Ovary (tissue), 9 donors: ENCODE measurements around the gene F8A1. TPM values are rescaled to one million over a fixed set of nuclear protein-coding genes. Genes with fewer than 3 reads are reported as not detected.
"Not testable (repeated sequence)": the region's sequence is repeated elsewhere in the genome, so short reads cannot be mapped to it uniquely, and the experiment has no call there.

Experiments
- DNase-seq, 5 donors: peaks; one replicate each; pipeline ENCODE4 v3.0.0-alpha.2; 2019 to 2020
- H3K27ac ChIP-seq, 2 donors: fragments of 200-600 bp; one replicate each; pipeline versions ENCODE4 v1.5.1 to v1.8.0; 2019 to 2022
- H3K27me3 ChIP-seq: fragments of 200-600 bp; one replicate; pipeline ENCODE4 v1.8.0; 2022
- H3K36me3 ChIP-seq: fragments of 200-600 bp; sonication (generic); one replicate; pipeline ENCODE4 v1.5.1; 2019
- H3K4me1 ChIP-seq: one replicate; pipeline ENCODE4 v1.8.1; 2013; ENCODE audit warnings: mild to moderate bottlenecking, moderate library complexity; ENCODE audit not compliant: insufficient read depth
- H3K4me3 ChIP-seq: fragments of 200-600 bp; sonication (generic); one replicate; pipeline ENCODE4 v1.5.1; 2017
- H3K9me3 ChIP-seq, 2 donors: fragments of 200-600 bp in 1 of 2; sonication (generic) in 1 of 2; one replicate each; pipeline versions ENCODE4 v1.5.1 to v1.8.1; 2013 to 2019; ENCODE audit warnings: mild to moderate bottlenecking in 1 of 2, moderate library complexity in 1 of 2
- CTCF ChIP-seq, 3 donors: fragments of 450-650 bp in 2 of 3; fragments of 200-600 bp in 1 of 3; IDR thresholded peaks; one replicate each; pipeline versions ENCODE4 v1.5.1 to v1.8.0; 2016 to 2022; ENCODE audit warnings: antibody characterized with exemption in 3 of 3, mild to moderate bottlenecking in 1 of 3
- EP300 ChIP-seq: sonication (generic); formaldehyde crosslinking; IDR thresholded peaks from one replicate; pipeline ENCODE4 v1.6.1; 2017; ENCODE audit warnings: antibody characterized with exemption
- POLR2A ChIP-seq: fragments of 450-650 bp; IDR thresholded peaks from one replicate; pipeline ENCODE4 v1.6.1; 2017; ENCODE audit warnings: antibody characterized with exemption, mild to moderate bottlenecking, moderate library complexity
- WGBS, 3 donors: extraction: QIAGEN DNeasy Blood & Tissue Kit in 1 of 3; methylation state at CpG; one replicate each; pipeline versions ENCODE4 v1.1.5 to v1.1.7; 2013 to 2017; 5-methylcytosine and 5-hydroxymethylcytosine counted together
- intact Hi-C, 4 donors: fragments of 100-400 bp; cut with DNase I; formaldehyde crosslinking; loops; one replicate each; pipeline versions ENCODE4 v1.11.0 to v1.15.1; 2022 to 2023
- polyA plus RNA-seq, 2 donors: library from polyadenylated mRNA; stranded (reverse); fragments of 200-250 nt in 1 of 2; fragments of 350-450 nt in 1 of 2; fragmentation: Illumina TruSeq in 1 of 2; extraction: RNeasy Lipid Tissue Mini Kit (QIAGEN cat#74804) in 1 of 2; gene quantifications; one replicate each; pipeline ENCODE4 v1.2.3, GENCODE V29; 2013 to 2014
- total RNA-seq, 7 donors: library from RNA; depleted of rRNA in 2 of 7; stranded (reverse); fragments of >200 nt in 2 of 7; fragmentation: NEBNext Ultra II Directional in 3 of 7; extraction: Animal tissue kit (Norgen Biotek cat#: 25700) in 3 of 7; gene quantifications; one replicate each; pipeline versions ENCODE4 v1.1.0 to v1.2.4, GENCODE V29; 2016 to 2023
- donor health status: DM: no; HTN: no; CAD: no; lungs with moderate emphysema.
- donor health status: DM: no; HTN: no; CAD: no.
- donor health status: Bipolar disorder and iron deficiency.
- donor health status: DM: yes; HTN: yes; CAD: no.
- donor health status: DM: no; HTN: no; CAD: no.
- donor health status: DM: yes; HTN: yes; CAD: no.

Gene F8A1
- total and polyA plus RNA-seq, 9 donors = 2.4 to 33.0 (median 14.9) TPM

GRCh38 chrX:154873329-154873728 is 12.8 kb upstream of the F8A1 start:
- Histone ChIP-seq H3K27me3 (no peaks in the 10 kb centered on the region), H3K4me1 (no peaks in the 10 kb centered on the region), H3K36me3 (no peaks in the 10 kb centered on the region), H3K27ac (no peak overlapping the region), H3K4me3 (no peak overlapping the region), H3K9me3 (no peaks in the 10 kb centered on the region)
- WGBS, 3 donors = 66 to 73% (median 66%) methylated on average over 2 of the region's 2 CpGs
- TF ChIP-seq POLR2A (no peak), EP300 (no peak), CTCF (IDR thresholded peaks at IDR 0.05) (no peak)
- intact Hi-C loops = no loop called here
- no peak for DNase-seq

- DNase-seq, intact Hi-C loops: not testable (repeated sequence)
- no CpG with 5 or more reads among the region's 8 CpGs for WGBS, 3 donors
Observed at GRCh38 chrX:154884069-154884468, 2.1 kb upstream of the F8A1 start.

GRCh38 chrX:154885057-154885456 is 1.1 kb upstream of the F8A1 start:
- H3K27ac ChIP-seq, H3K4me3 ChIP-seq, DNase-seq, H3K4me1 ChIP-seq, H3K9me3 ChIP-seq, H3K36me3 ChIP-seq, intact Hi-C loops, H3K27me3 ChIP-seq: not testable (repeated sequence)
- 94 to 99% methylated on average over 7 to 12 of the region's 33 CpGs; no CpG with 5 or more reads in 1 of the 3 donors for WGBS, 3 donors

More at GRCh38 chrX:154884069-154884468, 2.1 kb upstream of the F8A1 start:
- H3K4me1 ChIP-seq, H3K9me3 ChIP-seq, H3K36me3 ChIP-seq, H3K27ac ChIP-seq, H3K27me3 ChIP-seq, H3K4me3 ChIP-seq: not testable (repeated sequence)

GRCh38 chrX:154885549-154885948 is 606 bp upstream of the F8A1 start:
- H3K4me1 ChIP-seq, H3K9me3 ChIP-seq, H3K27ac ChIP-seq, H3K27me3 ChIP-seq, intact Hi-C loops, H3K4me3 ChIP-seq, H3K36me3 ChIP-seq: not testable (repeated sequence)
- peak in 1 of 5 donors; percentile 19 for DNase-seq
- WGBS, 3 donors = 72 to 86% (median 80%) methylated on average over 3 to 6 of the region's 14 CpGs

GRCh38 chrX:154886789-154887221 is 650 bp downstream of the F8A1 start:
- no CpG with 5 or more reads among the region's 62 CpGs for WGBS, 3 donors
- H3K4me3 ChIP-seq, H3K9me3 ChIP-seq, DNase-seq, intact Hi-C loops, H3K4me1 ChIP-seq, H3K27me3 ChIP-seq, H3K36me3 ChIP-seq, H3K27ac ChIP-seq: not testable (repeated sequence)

- no peak overlapping the region for H3K27ac ChIP-seq
- no peaks in the 10 kb centered on the region for H3K27me3 ChIP-seq
- intact Hi-C loops = no loop called here
- H3K9me3 ChIP-seq = no peaks in the 10 kb centered on the region
- H3K4me3 ChIP-seq = no peak overlapping the region
- TF ChIP-seq EP300 = no peak
- no peak for TF ChIP-seq CTCF (IDR thresholded peaks at IDR 0.05)
- TF ChIP-seq POLR2A = no peak
- DNase-seq = no peak
- no peaks in the 10 kb centered on the region for H3K36me3 ChIP-seq
- WGBS, 3 donors = 36 to 51% (median 43%) methylated on average over 1 of the region's 1 CpG
- no peaks in the 10 kb centered on the region for H3K4me1 ChIP-seq
Observed at GRCh38 chrX:154890990-154891639, 5.0 kb downstream of the F8A1 start.
